Naive thymus-derived CD4-positive, alpha-beta T cell (primary cell): ENCODE data around the gene SHF. TPM values are rescaled to one million over a fixed set of nuclear protein-coding genes. Genes with fewer than 3 reads are reported as not detected.

Experiments used
- ATAC-seq: fragments of 150-1000 bp; cut with Tn5 transposase; 2 replicates; pipeline ENCODE4 v1.10.0; 2021; ENCODE audit warnings: mild to moderate bottlenecking, moderate library complexity
- CTCF ChIA-PET: fragments of 350-600 bp; sonication (Branson Sonifier 250); formaldehyde crosslinking; loops from one replicate; lab custom pipeline; 2021; ENCODE audit warnings: antibody characterized with exemption; lab: Charles Lee
- POLR2A ChIA-PET: fragments of 350-600 bp; sonication (Branson Sonifier 250); formaldehyde crosslinking; loops from one replicate; lab custom pipeline; 2021; ENCODE audit warnings: antibody characterized with exemption, inconsistent platforms; lab: Charles Lee
- DNase-seq, 9 donors: peaks; one replicate each; pipeline versions ENCODE4 v3.0.0 to v3.0.0-alpha.2; 2020 to 2022; ENCODE audit warnings: mixed read lengths in 1 of 9
- H3K27ac ChIP-seq: one replicate; pipeline ENCODE4 v1.7.0; 2013; ENCODE audit warnings: mild to moderate bottlenecking, low read depth, low read length, moderate library complexity
- H3K27me3 ChIP-seq, 2 donors: one replicate each; pipeline ENCODE4 v1.7.0; 2013; ENCODE audit warnings: low read length in 2 of 2, mild to moderate bottlenecking in 2 of 2, moderate library complexity in 2 of 2; ENCODE audit not compliant: control insufficient read depth in 2 of 2, insufficient read depth in 2 of 2
- H3K36me3 ChIP-seq, 3 experiments: 1 replicate in 2 of 3; 2 replicates in 1 of 3; pipeline ENCODE4 v1.7.0; 2013; ENCODE audit warnings: low read length in 3 of 3, mild to moderate bottlenecking in 3 of 3, moderate library complexity in 1 of 3; ENCODE audit not compliant: insufficient read depth in 3 of 3, control insufficient read depth in 2 of 3
- H3K4me1 ChIP-seq, 2 donors: one replicate each; pipeline ENCODE4 v1.7.0; 2013; ENCODE audit warnings: low read length in 2 of 2, mild to moderate bottlenecking in 2 of 2, moderate library complexity in 1 of 2; ENCODE audit not compliant: control insufficient read depth in 2 of 2, insufficient read depth in 2 of 2
- H3K4me3 ChIP-seq: 2 replicates; pipeline ENCODE4 v1.7.0; 2013; ENCODE audit warnings: mild to moderate bottlenecking, low read length
- H3K9me3 ChIP-seq, 3 experiments: 1 replicate in 2 of 3; 2 replicates in 1 of 3; pipeline ENCODE4 v1.7.0; 2013; ENCODE audit warnings: low read length in 3 of 3; ENCODE audit not compliant: control insufficient read depth in 2 of 3
- H3K27ac Mint-ChIP-seq, 9 donors: one replicate each; pipeline ENCODE4 v1.8.0; 2020 to 2022; ENCODE audit warnings: mixed read lengths in 9 of 9, mild to moderate bottlenecking in 8 of 9, moderate library complexity in 5 of 9, inconsistent platforms in 2 of 9
- H3K27me3 Mint-ChIP-seq, 5 donors: one replicate each; pipeline ENCODE4 v1.8.0; 2021 to 2022; ENCODE audit warnings: mixed read lengths in 5 of 5, mild to moderate bottlenecking in 1 of 5
- H3K36me3 Mint-ChIP-seq, 5 donors: one replicate each; pipeline ENCODE4 v1.8.0; 2020 to 2022; ENCODE audit warnings: mixed read lengths in 5 of 5, mild to moderate bottlenecking in 3 of 5, inconsistent platforms in 1 of 5
- H3K4me1 Mint-ChIP-seq, 7 donors: one replicate each; pipeline ENCODE4 v1.8.0; 2020 to 2022; ENCODE audit warnings: mixed read lengths in 7 of 7, mild to moderate bottlenecking in 3 of 7, inconsistent platforms in 1 of 7
- H3K4me3 Mint-ChIP-seq, 10 donors: one replicate each; pipeline ENCODE4 v1.8.0; 2020 to 2022; ENCODE audit warnings: mild to moderate bottlenecking in 10 of 10, mixed read lengths in 10 of 10, moderate library complexity in 6 of 10, inconsistent platforms in 2 of 10
- H3K9me3 Mint-ChIP-seq, 11 donors: one replicate each; pipeline ENCODE4 v1.8.0; 2020 to 2022; ENCODE audit warnings: mixed read lengths in 11 of 11, mild to moderate bottlenecking in 4 of 11, inconsistent platforms in 1 of 11, moderate library complexity in 1 of 11
- intact Hi-C, 2 donors: fragments of 100-400 bp; cut with micrococcal nuclease; formaldehyde crosslinking; loops; one replicate each; pipeline ENCODE4 v1.15.1; 2023
- polyA plus RNA-seq, 2 donors: library from polyadenylated mRNA; unstranded; fragments of 300-500 nt; fragmentation: Illumina TruSeq; gene quantifications; one replicate each; pipeline ENCODE4 v1.2.3, GENCODE V29; 2021
- total RNA-seq, 6 experiments: library from RNA in 5 of 6; stranded (reverse) in 5 of 6; gene quantifications; 1 replicate in 5 of 6; 2 replicates in 1 of 6; pipeline ENCODE4 v1.2.3 and lab custom pipeline; 2021 to 2026

Gene SHF
- total and polyA plus RNA-seq, 7 experiments from 2014 or later = 2.5 to 8.7 (median 4.4) TPM

- Mint-ChIP-seq H3K27ac (no peak overlapping the region), H3K27me3 (peaks cover 0 to 22% (median 0%) of the 10 kb centered on the region in 5 donors), H3K4me3 (no peak overlapping the region), H3K9me3 (peaks cover 0 to 16% (median 0%) of the 10 kb centered on the region in 11 donors), H3K36me3 (peaks cover 0 to 5% (median 0%) of the 10 kb centered on the region in 5 donors), H3K4me1 (peaks cover 0 to 23% (median 10%) of the 10 kb centered on the region in 7 donors)
- H3K36me3 ChIP-seq = no peaks in the 10 kb centered on the region
- H3K9me3 ChIP-seq = no peaks in the 10 kb centered on the region
- POLR2A ChIA-PET = interaction anchor here (0.5 to 8.8 kb wide), 19 partner anchors 9 to 1408 kb away, joined by 3 to 177 read pairs (median 4); partner anchors contain the start of genes BLOC1S6, EIF3J and SHF
- peak overlapping the region; percentile 90 for H3K27ac ChIP-seq
- DNase-seq = peak in 8 of 9 donors; percentile 58 to 82 (median 74)
- no peaks in the 10 kb centered on the region for H3K27me3 ChIP-seq
- H3K4me3 ChIP-seq = peak overlapping the region; percentile 69
- intact Hi-C loops = loop anchor here (1.0 to 10.0 kb wide), 10 partner anchors 34 to 912 kb away; partner anchors contain the start of genes CTDSPL2 (in 1 of the 2), DUOX1 (in 1 of the 2), DUOXA1 (in 1 of the 2) and GOLM2 (in 1 of the 2)
- ATAC-seq = peak; percentile 10
- peaks cover 9 to 10% of the 10 kb centered on the region in 2 donors for H3K4me1 ChIP-seq
- CTCF ChIA-PET = interaction anchor here (1.1 to 2.3 kb wide), 6 partner anchors 12 to 230 kb away, joined by 3 to 10 read pairs (median 5); no protein-coding TSS in a partner anchor
Observed at GRCh38 chr15:45200799-45201556, 13.2 kb upstream of the SHF start.

GRCh38 chr15:45200001-45200798 is 12.4 kb upstream of the SHF start:
- Mint-ChIP-seq H3K9me3 (peaks cover 0 to 16% (median 0%) of the 10 kb centered on the region in 11 donors), H3K4me1 (peaks cover 0 to 20% (median 10%) of the 10 kb centered on the region in 7 donors), H3K27ac (no peak overlapping the region), H3K27me3 (peaks cover 0 to 18% (median 0%) of the 10 kb centered on the region in 5 donors), H3K36me3 (peaks cover 0 to 5% (median 0%) of the 10 kb centered on the region in 5 donors), H3K4me3 (no peak overlapping the region)
- Histone ChIP-seq H3K36me3 (no peaks in the 10 kb centered on the region), H3K27me3 (no peaks in the 10 kb centered on the region), H3K27ac (peak overlapping the region; percentile 90), H3K4me3 (peak overlapping the region; percentile 69), H3K4me1 (peaks cover 9 to 10% of the 10 kb centered on the region in 2 donors), H3K9me3 (no peaks in the 10 kb centered on the region)
- intact Hi-C loops = loop anchor here (1.0 to 10.0 kb wide), 10 partner anchors 33 to 911 kb away; partner anchors contain the start of genes CTDSPL2 (in 1 of the 2), DUOX1 (in 1 of the 2), DUOXA1 (in 1 of the 2) and GOLM2 (in 1 of the 2)
- POLR2A ChIA-PET = interaction anchor here (0.5 to 8.8 kb wide), 28 partner anchors 9 to 1407 kb away, joined by 3 to 177 read pairs (median 4); partner anchors contain the start of genes BLOC1S6, EIF3J, SHF and SQOR
- CTCF ChIA-PET = interaction anchor here (1.1 to 1.9 kb wide), 5 partner anchors 13 to 230 kb away, joined by 3 to 9 read pairs (median 3); no protein-coding TSS in a partner anchor
- ATAC-seq = peak; percentile 82
- peak; percentile 87 to 98 (median 98) for DNase-seq

- intact Hi-C loops = loop anchor here (2.0 to 10.0 kb wide), 10 partner anchors 72 to 1688 kb away; partner anchors contain the start of genes SLC30A4 (in 2 of the 2), B2M (in 1 of the 2), CTDSPL2 (in 1 of the 2) and EIF3J (in 1 of the 2)
- Mint-ChIP-seq H3K4me1 (peaks cover 0 to 16% (median 8%) of the 10 kb centered on the region in 7 donors), H3K4me3 (no peak overlapping the region), H3K27ac (no peak overlapping the region), H3K9me3 (peaks cover 0 to 16% (median 0%) of the 10 kb centered on the region in 11 donors), H3K27me3 (peaks cover 0 to 15% (median 0%) of the 10 kb centered on the region in 5 donors), H3K36me3 (peaks cover 0 to 5% (median 0%) of the 10 kb centered on the region in 5 donors)
- H3K27ac ChIP-seq = peak overlapping the region; percentile 90
- H3K4me3 ChIP-seq = peak overlapping the region; percentile 69
- H3K9me3 ChIP-seq = no peaks in the 10 kb centered on the region
- DNase-seq (peak in 8 of 9 donors; percentile 43 to 60 (median 48)), ATAC-seq (peak; percentile 0)
- peaks cover 9 to 10% of the 10 kb centered on the region in 2 donors for H3K4me1 ChIP-seq
- ChIA-PET POLR2A (interaction anchor here (0.6 to 8.8 kb wide), 11 partner anchors 14 to 533 kb away, joined by 3 to 177 read pairs (median 5); partner anchors contain the start of genes SHF and SQOR), CTCF (interaction anchor here (1.2 to 1.5 kb wide), 3 partner anchors 19 to 80 kb away, joined by 5 to 9 read pairs (median 6); no protein-coding TSS in a partner anchor)
- H3K36me3 ChIP-seq = no peaks in the 10 kb centered on the region
- no peaks in the 10 kb centered on the region for H3K27me3 ChIP-seq
Observed at GRCh38 chr15:45199136-45199810, 11.5 kb upstream of the SHF start.

GRCh38 chr15:45198337-45199135 is 10.8 kb upstream of the SHF start:
- no peak overlapping the region for H3K27ac Mint-ChIP-seq
- peaks cover 0 to 16% (median 0%) of the 10 kb centered on the region in 11 donors for H3K9me3 Mint-ChIP-seq
- DNase-seq (peak; percentile 82 to 98 (median 98)), ATAC-seq (peak; percentile 80)
- ChIA-PET POLR2A (interaction anchor here (0.6 to 8.8 kb wide), 15 partner anchors 11 to 472 kb away, joined by 3 to 177 read pairs (median 4); partner anchors contain the start of genes SHF and SQOR), CTCF (interaction anchor here (0.8 to 1.2 kb wide), 8 partner anchors 8 to 80 kb away, joined by 3 to 6 read pairs (median 4); no protein-coding TSS in a partner anchor)
- Histone ChIP-seq H3K36me3 (no peaks in the 10 kb centered on the region), H3K9me3 (no peaks in the 10 kb centered on the region), H3K27ac (peak overlapping the region; percentile 90), H3K4me1 (peaks cover 9 to 10% of the 10 kb centered on the region in 2 donors), H3K4me3 (peak overlapping the region; percentile 69), H3K27me3 (no peaks in the 10 kb centered on the region)
- peaks cover 0 to 5% (median 0%) of the 10 kb centered on the region in 5 donors for H3K36me3 Mint-ChIP-seq
- peaks cover 0 to 11% (median 0%) of the 10 kb centered on the region in 5 donors for H3K27me3 Mint-ChIP-seq
- peaks cover 0 to 16% (median 8%) of the 10 kb centered on the region in 7 donors for H3K4me1 Mint-ChIP-seq
- no peak overlapping the region for H3K4me3 Mint-ChIP-seq
- intact Hi-C loops = loop anchor here (1.0 to 10.0 kb wide), 17 partner anchors 10 to 1688 kb away; partner anchors contain the start of genes BLOC1S6 (in 2 of the 2), EIF3J (in 2 of the 2), SLC30A4 (in 2 of the 2) and SPG11 (in 2 of the 2)
